Body of pancreas (tissue), 4 donors: ENCODE data around the gene SLC25A1. TPM values are rescaled to one million over a fixed set of nuclear protein-coding genes. Genes with fewer than 3 reads are reported as not detected.

Source experiments
- ATAC-seq: fragments of 150-250 bp; one replicate; pipeline ENCODE4 v1.9.1; 2016
- DNase-seq, 4 donors: peaks; one replicate each; pipeline ENCODE4 v3.0.0-alpha.2; 2019
- H3K27ac ChIP-seq, 4 donors: fragments of 200-600 bp; sonication (generic); 1 replicate in 3 of 4; 2 replicates in 1 of 4; pipeline versions ENCODE4 v1.5.1 to v1.6.1; 2016 to 2019; ENCODE audit warnings: mild to moderate bottlenecking in 1 of 4, mixed read lengths in 1 of 4, moderate library complexity in 1 of 4
- H3K27me3 ChIP-seq, 2 donors: fragments of 200-600 bp; sonication (generic); one replicate each; pipeline ENCODE4 v1.6.0; 2016; ENCODE audit warnings: mild to moderate bottlenecking in 1 of 2
- H3K36me3 ChIP-seq, 2 donors: fragments of 200-600 bp; sonication (generic); replicated peaks in 1 of 2; 2 replicates each; pipeline ENCODE4 v1.5.1; 2016; ENCODE audit warnings: low read depth in 2 of 2; ENCODE audit not compliant: insufficient read depth in 1 of 2
- H3K4me1 ChIP-seq: fragments of 200-600 bp; sonication (generic); one replicate; pipeline ENCODE4 v1.6.0; 2016
- H3K4me3 ChIP-seq, 2 donors: fragments of 200-600 bp; sonication (generic); 1 replicate in 1 of 2; 2 replicates in 1 of 2; pipeline ENCODE4 v1.5.1; 2016 to 2019
- H3K9me3 ChIP-seq, 3 donors: fragments of 200-600 bp; sonication (generic); 1 replicate in 2 of 3; 2 replicates in 1 of 3; pipeline ENCODE4 v1.5.1; 2016
- CTCF ChIP-seq, 7 experiments: fragments of 450-650 bp in 4 of 7; fragments of 200-600 bp in 3 of 7; sonication (generic) in 3 of 7; IDR thresholded peaks; one replicate each; pipeline ENCODE4 v1.5.1; 2016 to 2019; ENCODE audit warnings: antibody characterized with exemption in 7 of 7
- POLR2A ChIP-seq, 3 donors: fragments of 450-650 bp; IDR thresholded peaks; one replicate each; pipeline ENCODE4 v1.6.1; 2016; ENCODE audit warnings: antibody characterized with exemption in 3 of 3, mild to moderate bottlenecking in 2 of 3
- WGBS, 2 donors: methylation state at CpG; one replicate each; pipeline ENCODE4 v1.1.5; 2017; 5-methylcytosine and 5-hydroxymethylcytosine counted together
- intact Hi-C: fragments of 100-400 bp; cut with DNase I; formaldehyde crosslinking; loops from one replicate; pipeline ENCODE4 v1.15.1; 2023
- total RNA-seq, 2 donors: library from RNA; depleted of rRNA; stranded (reverse); fragments of >200 nt; gene quantifications; one replicate each; pipeline ENCODE4 v1.1.0, GENCODE V29; 2016

Gene SLC25A1
- total RNA-seq, 2 donors from 2014 or later: 39.7 to 87.0 TPM

DNA sequence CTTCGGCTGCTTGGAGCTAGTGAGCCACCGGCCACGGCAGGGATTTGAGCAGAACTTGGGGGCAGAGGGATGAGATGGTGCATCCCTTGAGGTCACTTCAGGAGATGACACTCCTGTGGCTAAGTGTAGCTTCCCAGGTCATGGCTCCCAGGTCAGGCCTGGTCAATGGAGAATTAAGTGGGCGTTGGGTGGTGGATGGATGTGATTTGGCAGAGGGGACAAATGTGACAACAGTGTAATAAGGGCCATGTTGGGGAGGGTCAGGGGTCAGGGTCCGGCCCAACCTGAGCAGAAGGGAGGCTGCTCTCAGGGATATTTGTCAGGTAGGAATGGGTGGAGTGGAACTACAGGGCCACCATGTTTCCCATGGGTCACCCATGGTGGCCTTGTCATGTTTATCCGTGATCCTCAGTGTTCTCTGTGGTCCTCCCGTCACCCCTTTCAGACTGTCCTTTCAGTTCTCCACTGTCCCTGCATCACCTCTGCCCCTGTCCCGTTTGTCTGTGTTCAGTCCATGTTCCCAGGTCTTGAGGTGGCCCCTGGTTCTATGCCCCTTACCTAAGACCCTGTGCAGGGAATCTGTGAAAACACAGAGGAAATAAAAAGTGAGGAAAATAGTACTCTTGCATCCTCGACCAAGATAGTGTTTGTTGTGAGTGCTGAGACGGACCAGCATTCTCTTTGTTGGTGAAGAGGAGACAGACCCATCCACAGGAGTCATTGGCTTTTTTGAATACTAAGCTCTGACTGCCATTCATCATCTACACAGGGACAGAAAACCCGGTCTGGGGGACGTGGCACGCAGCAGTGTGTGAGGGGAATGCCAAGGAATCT is 6.1 kb downstream of the SLC25A1 start:
- 29 to 41% methylated on average over 10 to 13 of the region's 13 CpGs for WGBS, 2 donors
- intact Hi-C loops: no loop called here
- H3K9me3 ChIP-seq: no peaks in the 10 kb centered on the region
- H3K4me1 ChIP-seq: peaks cover 72% of the 10 kb centered on the region
- DNase-seq: no peak
- peaks cover 0 to 6% of the 10 kb centered on the region in 2 donors for H3K27me3 ChIP-seq
- TF ChIP-seq POLR2A (IDR thresholded peaks at IDR 0.05) (no peak), CTCF (IDR thresholded peaks at IDR 0.05) (no peak)
- H3K36me3 ChIP-seq: no peaks in the 10 kb centered on the region
- H3K27ac ChIP-seq: peak overlapping the region in 3 of 4 donors; percentile 82 to 90 (median 83)
- peak overlapping the region; percentile 71 to 88 for H3K4me3 ChIP-seq
- no peak for ATAC-seq

DNA sequence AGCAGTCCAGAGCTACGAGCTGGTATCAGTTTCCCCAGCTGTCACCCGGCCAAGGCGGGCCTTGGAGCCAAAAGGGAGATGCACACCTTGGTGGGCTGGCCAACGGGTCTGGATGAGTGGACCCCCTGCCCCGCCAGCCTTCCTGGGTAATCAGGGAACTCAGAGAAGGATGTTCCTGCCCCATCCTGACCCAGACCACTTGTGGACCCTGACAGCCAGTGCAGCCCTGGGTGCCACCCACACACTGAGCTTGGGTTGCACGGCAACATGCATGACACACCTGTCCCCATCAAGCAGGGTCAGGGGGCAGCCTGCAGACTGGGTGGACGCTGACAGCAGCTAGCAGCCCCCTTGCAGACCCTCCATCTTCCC is 8.6 kb downstream of the SLC25A1 start:
- H3K27me3 ChIP-seq: peaks cover 0 to 6% of the 10 kb centered on the region in 2 donors
- no peaks in the 10 kb centered on the region for H3K36me3 ChIP-seq
- H3K4me1 ChIP-seq: peaks cover 48% of the 10 kb centered on the region
- intact Hi-C loops: no loop called here
- DNase-seq (no peak), ATAC-seq (no peak)
- TF ChIP-seq POLR2A (IDR thresholded peaks at IDR 0.05) (no peak), CTCF (IDR thresholded peaks at IDR 0.05) (no peak)
- 20 to 45% methylated on average over 1 to 7 of the region's 7 CpGs for WGBS, 2 donors
- no peak overlapping the region for H3K4me3 ChIP-seq
- H3K27ac ChIP-seq: no peak overlapping the region
- H3K9me3 ChIP-seq: no peaks in the 10 kb centered on the region

- WGBS, 2 donors: 3 to 7% methylated on average over 45 to 58 of the region's 58 CpGs
- Histone ChIP-seq H3K4me1 (peaks cover 42% of the 10 kb centered on the region), H3K4me3 (no peak overlapping the region), H3K9me3 (no peaks in the 10 kb centered on the region), H3K27me3 (peaks cover 0 to 6% of the 10 kb centered on the region in 2 donors), H3K27ac (no peak overlapping the region), H3K36me3 (no peaks in the 10 kb centered on the region)
- TF ChIP-seq CTCF (IDR thresholded peaks at IDR 0.05) (no peak), POLR2A (IDR thresholded peaks at IDR 0.05) (no peak)
- DNase-seq (no peak), ATAC-seq (no peak)
- intact Hi-C loops: no loop called here
Observed at GRCh38 chr22:19169002-19169946, 9.3 kb downstream of the SLC25A1 start.

DNA sequence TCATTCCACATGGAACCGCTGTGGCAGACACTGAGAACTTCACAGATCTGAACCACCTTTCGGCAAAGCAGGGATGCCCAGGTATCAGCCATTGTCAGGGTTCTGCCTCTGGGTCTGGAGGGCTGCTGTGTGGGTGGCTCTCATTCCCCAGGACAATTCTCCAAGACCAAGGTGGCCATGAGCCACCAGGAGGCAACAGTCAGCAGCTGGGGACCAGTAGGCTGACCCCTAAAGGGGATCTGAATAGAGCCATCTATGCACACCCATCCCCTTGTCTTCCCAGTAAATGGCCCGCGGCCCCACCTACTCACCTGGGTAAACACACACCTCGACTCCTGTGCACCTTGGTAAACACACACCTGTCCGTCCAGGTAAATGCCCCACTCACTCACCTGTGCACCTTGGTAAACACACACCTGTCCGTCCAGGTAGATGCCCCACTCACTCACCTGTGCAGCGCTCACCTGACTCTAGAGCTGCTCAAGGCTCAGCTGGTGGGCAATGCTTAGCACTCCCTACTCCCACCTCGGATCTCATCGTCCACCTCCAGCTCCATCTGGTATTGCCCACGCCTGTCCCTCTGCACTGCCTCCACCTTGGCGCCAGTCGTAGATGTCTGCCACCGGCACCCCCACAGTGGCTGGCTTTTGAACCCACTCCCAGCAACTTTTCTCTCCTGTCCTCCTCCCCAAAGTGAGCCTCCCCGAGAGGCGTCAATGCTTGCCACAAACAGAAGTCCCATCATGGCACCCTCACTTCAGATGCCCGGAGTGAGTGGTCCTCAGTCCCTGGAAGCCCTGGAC is 10.2 kb downstream of the SLC25A1 start:
- TF ChIP-seq POLR2A (IDR thresholded peaks at IDR 0.05): no peak
- no peak for TF ChIP-seq CTCF (IDR thresholded peaks at IDR 0.05)
- Histone ChIP-seq H3K27ac (no peak overlapping the region), H3K36me3 (no peaks in the 10 kb centered on the region), H3K27me3 (peaks cover 0 to 11% of the 10 kb centered on the region in 2 donors), H3K4me1 (peaks cover 32% of the 10 kb centered on the region), H3K9me3 (no peaks in the 10 kb centered on the region), H3K4me3 (no peak overlapping the region)
- 26 to 29% methylated on average over 16 to 17 of the region's 17 CpGs for WGBS, 2 donors
- no peak for ATAC-seq
- no peak for DNase-seq
- intact Hi-C loops: no loop called here
